Stromal cell of bone marrow (primary cell): ENCODE data around the gene DMD.

Experiments used
- DNase-seq: peaks from one replicate; pipeline ENCODE4 v3.0.0-alpha.2; 2012; ENCODE audit warnings: low read depth

DMD gene

DNA sequence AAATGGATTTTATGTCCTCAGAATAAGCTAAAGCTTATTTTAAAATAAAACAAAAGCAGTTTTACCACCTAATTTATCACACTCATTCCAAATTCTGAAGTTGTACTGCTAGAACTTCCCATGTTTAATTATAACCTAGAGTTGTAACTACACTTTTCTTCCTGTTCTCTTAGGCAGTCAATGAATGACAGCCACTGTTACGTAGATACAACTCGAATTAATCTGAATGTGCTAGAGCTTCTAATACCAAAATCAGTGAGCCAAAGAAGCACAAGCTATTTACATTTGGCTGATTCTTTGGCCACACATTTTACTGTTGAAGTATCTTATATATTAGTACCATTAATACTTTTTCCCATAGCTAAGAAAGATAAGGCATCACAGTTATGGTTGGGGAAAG, 2040.6 kb downstream of the DMD start:
- DNase-seq: no peak

DNA sequence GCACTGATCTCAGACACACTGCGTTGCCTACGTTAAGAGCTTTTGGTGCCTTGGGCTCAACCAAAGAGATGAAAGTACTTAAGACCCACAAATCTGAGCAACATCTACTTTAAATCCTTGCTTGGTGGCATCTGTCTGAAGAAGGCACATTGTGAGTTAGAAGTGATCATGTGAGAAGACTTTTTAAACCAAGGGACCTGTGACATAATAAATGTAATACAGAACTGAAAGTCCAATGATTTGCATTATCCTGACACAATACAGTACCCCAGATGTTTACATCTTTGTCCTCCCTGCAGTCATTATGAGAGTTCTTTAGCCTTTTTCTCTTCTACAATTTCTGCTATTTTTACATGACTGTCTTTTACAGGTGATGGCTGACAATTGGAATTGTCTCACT, 2042.8 kb downstream of the DMD start:
- DNase-seq: no peak

DNA sequence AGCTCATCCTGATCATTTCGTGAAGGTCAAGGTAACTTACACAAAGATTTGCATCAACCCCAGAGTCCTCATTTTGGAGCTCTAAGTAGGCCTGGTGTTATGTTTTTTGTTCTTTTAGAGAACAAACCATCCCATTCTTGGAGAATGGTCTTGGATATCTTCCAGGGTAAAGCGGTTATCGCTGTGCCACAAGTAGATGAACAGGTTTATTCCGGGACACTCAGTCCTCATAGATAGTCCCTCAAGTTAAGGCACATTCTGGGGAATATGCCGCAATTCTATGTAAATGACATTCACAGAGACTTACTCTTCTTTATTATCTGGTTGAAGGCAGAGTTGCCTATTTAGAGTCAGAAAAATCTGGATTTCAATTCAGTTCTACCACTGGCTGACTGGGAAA, 2044.5 kb downstream of the DMD start:
- no peak for DNase-seq

DNA sequence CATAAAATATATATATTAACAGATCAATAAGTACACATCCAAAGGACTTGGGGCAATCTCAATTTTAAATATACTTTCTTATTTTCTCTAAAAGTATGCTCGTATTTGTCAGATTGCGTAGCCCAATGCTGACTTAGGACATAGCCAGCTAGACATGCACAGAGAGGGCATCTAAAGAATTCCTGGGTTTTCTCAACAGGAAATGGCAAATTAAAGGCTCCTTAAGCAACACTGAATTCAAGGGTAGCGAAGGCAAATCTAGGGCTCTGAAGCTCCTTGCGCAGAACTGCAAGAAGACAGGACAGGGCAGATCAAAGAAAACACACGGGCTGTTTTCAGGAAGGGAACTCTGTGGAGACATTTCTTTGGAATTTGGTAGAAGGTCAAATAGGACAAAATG, 2044.9 kb downstream of the DMD start:
- DNase-seq: no peak

DNA sequence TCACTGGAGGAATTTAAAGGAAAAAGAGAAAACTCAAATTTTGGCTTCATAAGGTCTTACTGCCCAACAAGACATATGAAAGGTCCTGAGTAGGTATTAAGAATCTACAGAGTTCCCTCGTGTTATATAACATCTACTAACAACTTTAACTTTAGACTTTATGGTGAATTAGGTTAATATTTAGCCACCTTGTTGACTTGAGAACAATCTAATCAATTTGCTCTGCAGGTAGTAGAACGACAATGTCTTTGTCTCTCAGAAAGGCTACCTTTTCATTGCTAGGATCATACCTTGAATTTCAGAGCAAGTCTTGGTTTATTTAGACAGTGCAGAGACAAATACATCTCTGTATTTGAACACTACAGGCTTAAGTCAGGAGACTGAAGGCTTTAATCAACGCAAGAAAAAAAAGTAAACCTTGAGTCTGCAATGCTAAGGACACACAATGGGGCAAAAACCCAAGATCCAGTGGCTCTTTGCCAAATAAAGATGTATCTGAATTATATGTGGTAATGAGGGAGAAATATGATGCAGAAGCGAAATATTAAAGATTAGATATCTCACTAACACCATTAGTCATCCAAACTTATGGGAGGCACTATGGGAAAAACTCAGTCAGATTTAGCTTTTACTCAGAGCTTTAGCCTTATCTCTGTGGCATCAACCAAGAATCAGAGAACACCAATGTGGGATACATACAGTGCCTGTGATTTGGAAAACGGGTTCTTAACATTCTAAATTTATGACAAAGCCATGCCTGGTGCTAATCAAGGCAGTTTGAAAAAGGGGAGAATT, 2045.9 kb downstream of the DMD start:
- peak; percentile 0 for DNase-seq

DNA sequence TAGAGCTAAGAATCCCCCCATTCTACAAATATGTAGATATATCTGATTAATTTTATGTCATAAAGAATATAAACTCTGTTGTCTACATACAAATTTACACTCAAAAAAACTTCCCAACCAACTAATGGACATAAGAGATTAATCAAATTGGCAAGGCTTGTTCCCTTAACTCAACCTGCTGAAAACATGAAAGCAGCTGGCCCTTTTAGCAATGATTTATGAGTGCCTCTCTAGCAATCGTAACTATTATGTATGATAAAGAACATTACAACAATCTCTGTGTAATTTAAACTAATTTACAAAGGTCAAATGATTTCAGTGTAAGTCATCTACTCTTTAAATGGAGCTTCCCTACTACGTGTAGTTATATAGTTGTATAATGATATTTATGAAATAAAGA, 2056.4 kb downstream of the DMD start:
- DNase-seq: no peak

DNA sequence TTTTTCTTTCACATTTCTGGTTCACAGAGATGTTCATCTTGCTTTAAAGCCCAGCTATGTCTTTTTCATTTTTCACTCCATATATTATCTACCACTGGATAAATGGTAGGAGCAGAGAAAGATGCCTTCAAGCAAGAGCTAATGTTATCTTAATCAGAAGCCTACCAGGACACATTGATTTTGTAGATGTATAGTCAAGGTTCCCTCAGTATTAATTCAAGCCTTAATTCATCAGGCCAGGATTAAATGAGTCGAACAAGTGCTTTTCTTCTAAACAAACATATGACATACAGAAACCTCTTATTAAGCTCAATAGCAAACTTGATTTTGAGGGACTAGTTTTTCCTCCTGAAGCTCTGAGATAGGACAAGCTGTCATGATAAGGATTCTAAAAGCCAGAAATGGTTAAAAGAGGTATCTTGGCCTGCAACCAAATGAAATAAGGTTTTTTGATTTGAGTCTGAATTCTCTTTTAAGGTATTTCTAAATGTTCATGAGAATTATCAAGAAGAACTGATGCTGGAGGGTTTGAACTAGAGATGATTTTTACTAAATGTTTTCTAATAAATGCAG, 2057.8 kb downstream of the DMD start:
- no peak for DNase-seq

DNA sequence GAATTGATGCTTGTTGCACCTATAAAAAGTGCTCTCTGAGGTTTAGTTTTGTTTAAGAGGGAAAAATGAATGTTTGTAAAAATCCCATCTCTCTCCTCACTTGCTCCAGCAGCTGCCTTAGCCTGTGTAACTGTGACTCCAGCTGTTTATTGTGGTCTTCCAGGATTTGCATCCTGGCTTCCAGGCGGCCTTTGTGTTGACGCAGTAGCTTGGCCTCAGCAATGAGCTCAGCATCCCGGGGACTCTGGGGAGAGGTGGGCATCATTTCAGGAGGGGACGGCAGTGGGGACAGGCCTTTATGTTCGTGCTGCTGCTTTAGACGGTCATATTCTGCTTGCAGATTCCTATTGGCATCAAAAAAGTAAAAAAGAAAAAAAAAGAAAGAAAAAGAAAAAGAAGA, 2064.2 kb downstream of the DMD start:
- no peak for DNase-seq

DNA sequence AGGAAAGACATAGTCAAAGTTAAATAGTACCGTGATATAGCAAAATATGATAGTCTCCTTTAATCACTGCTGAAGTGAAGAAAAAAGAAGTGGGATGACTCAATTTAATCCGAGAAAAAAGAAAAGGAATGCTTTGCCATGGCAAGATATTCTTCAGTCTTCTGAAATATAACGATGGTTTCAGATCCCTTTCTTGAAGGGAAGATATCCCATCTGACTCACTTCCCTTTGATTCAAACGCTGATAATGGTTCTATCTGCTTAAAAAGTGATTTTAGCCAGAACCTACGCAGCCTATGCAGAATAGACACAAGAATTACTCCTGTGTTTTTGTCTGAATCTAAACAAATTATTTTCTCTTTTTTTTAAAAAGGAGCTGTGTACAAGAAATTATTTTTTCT, 2071.4 kb downstream of the DMD start:
- DNase-seq: no peak

DNA sequence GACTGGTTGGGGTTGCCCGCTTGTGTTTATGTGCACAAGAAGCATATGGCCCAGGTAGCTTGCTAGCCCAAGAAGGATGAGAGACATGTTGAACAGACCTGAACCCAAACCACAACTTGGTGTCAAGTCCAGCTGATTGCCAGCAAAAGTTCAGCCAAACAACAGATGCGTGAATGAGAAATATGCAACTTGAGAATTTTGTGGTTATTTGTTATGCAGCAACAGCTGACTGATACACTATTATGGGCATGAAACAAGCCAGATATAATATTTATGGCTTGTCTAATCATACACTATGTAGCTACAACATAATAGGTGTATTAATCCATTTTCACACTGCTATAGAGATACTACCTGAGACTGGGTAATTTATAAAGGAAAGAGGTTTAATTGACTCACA, 2073.2 kb downstream of the DMD start:
- DNase-seq: no peak

DNA sequence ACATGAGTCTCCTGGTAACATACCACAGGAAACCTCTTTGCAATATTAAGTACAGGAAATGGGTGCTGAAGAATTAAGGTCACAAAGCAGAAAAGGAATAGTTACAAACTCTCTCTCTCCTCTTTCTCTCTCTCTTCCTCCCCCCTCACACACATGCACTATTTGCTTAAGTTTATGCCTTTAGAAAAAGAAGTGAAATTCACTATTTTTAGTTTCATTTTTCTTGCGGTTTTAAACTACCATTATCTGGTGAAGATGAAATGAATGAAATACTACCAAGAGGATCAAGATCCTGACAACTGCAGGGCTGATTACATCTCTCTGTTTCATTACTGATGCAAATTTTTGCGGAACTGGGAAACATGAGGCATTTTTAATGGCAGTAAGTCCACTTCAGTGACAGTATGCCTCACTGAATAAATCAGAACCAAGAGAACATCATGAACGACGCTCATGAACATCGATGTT, 2075.2 kb downstream of the DMD start:
- no peak for DNase-seq

DNA sequence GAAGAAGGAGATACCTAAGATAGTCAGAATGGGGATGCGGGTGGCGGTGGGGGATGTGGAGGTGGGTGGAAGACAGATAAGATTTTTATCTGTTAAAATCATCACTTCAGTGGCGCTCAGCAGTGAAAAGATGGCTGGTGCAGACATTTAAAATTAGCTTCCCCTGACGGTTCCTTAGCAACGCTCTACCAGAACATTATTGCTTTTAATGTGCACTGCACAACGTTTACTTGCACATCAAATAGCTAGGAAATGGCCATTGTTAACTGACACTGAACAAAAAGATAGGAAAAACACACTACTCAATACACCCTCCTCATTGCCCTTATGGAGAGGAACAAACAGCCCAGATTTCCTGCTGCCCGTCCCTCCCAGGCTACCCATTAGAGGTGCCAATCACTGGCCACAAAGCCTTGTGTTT, 2078.5 kb downstream of the DMD start:
- DNase-seq: no peak

DNA sequence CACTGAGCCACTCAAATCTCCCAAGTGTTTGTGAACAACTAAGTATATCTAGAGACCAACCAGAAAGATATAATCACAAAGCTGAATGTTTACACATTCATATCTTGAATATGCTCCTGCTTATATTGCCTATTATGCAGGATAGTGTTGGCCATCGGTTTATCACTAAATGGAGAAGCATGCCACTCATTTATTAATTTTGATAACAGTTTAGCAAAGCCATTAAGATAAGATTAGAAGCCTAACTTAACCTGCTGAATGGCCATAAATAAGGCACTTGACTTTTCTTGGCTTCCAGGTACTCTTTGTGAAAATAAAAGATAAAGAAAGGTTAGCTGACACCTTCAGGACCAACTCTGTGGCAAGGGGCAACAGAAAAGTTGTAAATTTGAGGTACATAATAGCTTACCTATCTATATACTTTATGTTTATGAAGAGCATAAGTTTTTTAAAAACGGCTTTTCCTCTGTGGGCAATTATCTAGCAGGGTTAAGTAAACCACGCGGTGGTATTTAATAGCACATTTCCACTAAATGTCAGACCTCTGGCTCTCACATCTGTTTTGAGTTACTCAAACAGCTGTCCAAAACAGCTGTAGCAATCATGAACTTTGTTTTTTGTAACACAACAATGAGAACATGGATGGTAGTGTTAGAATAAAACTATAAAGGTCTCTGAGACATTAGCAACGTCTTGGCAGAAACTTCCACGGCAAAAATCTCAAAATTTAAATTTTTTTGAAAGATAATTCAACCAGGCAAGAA, 2080.7 kb downstream of the DMD start:
- DNase-seq: peak; percentile 2

DNA sequence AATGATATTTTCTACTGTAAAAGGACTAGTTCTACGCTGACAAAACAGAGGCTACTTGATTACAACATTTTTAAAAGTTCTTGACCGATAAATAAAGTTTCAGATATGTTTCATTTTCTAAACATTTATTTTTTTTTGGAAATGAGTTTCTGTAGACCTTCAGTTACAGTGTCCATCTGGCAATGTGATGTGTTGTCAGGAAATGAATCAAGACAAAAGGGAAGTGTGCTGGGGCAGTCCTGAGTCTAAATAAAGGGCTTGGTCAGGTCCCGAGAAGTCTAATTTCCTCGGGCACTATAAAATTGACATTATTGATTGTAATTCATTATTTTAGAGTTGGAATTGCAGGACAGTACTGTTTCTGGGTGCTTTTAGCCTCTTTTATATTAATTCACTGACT, 2082.5 kb downstream of the DMD start:
- DNase-seq: no peak

DNA sequence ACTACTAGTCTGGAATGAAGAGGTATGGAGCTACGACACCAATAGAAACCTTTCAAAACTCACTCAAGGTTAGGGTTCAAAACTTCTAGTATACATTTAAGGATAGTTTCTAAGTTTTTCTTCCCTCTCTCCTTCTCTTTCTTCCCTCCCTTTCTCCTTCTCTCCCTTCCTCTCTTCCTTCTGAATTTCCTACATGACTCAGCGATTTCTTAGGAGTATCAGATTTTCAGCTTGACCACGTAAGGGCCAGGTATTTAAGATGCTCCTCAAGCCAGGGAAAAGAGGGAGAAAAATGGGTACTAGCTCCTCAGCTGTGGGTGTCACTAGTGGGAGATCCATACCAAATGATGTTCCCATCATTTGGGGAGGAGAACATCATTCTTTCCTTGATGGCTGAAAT, 2083.6 kb downstream of the DMD start:
- DNase-seq: no peak

DNA sequence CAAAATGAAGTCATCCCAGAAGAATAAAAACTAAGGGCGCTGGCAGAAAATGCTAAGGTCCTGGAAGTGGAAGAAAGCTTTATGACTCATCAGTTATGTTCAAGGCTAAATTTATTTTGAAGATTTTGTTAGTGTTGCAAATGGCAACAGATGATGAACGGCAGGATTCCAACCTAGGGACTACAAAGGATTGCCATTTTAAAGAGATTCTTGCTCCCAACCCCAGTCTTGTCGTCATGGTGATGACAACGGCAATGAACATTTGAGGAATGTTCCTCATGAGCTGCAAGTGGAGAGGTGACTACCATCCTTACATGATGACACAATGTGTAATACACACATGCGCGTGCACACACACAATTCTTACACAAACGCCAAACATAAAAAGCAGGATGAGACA, 2085.1 kb downstream of the DMD start:
- peak; percentile 3 for DNase-seq

DNA sequence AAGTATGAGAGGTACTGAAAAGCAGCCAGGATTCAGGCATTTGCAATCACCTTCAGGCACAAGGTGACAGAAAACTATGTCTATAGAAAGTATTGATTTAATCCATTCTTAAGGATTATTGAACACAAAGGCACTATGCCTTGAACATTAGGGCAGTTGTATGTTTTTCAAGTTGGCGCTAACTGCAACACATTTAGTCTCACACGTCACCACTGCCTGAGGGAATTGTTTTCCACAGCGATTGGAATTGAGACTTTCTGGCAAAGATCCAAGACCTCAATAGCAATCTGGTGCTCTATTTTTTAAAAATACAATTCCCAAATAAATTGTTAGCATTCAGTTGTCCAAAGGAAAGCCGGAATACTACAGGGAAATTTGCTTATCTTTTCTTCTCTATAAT, 2086.8 kb downstream of the DMD start:
- DNase-seq: no peak

DNA sequence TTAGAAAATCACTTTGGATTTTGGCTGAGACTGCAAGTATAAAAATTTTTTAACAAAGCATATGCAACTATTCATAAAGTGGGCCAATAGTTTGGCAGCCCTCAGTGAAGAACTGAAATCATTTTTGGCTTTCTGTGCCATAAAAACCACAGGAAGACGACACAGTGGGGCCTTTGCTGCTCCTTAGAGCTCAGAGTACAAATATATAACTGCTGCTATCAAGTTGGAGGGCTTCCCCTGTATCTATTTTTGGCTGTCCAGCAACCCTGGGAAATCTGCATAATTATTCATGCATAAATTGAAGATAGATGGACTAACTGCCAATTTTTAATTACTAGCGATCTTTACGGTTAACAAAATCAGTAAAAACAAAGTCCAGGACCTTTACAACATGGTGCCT, 2088.0 kb downstream of the DMD start:
- DNase-seq: no peak

DNA sequence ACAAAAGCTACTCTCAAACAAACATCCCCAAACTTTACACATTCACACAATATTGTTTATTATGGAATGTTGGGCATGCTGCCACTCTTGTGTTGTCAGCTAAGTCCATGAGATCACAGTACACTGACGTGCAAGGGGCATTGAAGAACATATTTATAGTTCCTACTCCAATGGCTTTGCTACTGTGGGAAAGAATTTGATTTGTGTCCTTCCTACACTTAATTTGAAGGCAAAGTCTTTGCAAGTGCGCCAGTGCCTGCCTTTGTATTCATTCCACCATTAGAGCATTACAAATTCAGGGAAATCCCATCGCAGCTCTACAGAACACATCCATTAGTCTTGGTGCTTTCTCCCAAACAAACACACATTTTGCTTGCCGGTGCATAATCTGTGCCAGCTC, 2094.1 kb downstream of the DMD start:
- no peak for DNase-seq

DNA sequence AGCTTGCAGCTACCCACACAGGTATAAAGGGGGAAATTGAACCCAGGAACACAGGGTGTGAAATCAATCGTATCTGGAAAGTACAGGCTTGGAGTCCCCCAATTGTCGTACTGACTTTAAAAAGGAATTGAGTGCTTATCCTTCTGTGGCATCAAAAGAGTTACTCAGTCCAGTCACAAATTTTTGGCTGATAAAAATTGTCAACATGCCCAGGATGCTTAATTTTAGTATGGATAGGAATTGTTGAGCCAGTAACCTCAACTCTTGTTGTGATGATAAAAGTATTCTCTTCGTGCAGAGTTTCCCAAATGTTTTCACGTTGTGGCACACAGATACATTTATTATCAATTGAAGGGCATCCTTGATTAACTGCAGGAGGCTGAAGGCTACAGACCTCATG, 2096.0 kb downstream of the DMD start:
- no peak for DNase-seq

DNA sequence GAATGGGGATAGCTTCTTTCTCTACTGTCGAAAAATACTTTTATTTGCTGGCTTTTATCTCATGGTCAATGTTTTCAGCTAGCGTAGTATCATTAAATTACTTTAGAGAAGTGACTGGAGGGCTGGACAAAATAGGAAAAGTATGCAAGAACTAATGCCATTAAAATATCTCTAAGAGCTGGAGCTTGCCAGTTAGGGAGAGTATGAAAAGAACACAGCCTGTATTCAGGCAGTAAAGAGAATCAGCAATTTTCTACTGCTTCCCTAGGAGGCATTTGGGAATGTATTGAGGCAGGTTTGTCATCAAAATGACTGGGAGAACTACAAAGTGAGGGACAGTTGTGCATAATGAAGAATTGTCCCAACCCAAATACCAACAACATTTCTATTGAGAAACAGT, 2096.5 kb downstream of the DMD start:
- DNase-seq: no peak

DNA sequence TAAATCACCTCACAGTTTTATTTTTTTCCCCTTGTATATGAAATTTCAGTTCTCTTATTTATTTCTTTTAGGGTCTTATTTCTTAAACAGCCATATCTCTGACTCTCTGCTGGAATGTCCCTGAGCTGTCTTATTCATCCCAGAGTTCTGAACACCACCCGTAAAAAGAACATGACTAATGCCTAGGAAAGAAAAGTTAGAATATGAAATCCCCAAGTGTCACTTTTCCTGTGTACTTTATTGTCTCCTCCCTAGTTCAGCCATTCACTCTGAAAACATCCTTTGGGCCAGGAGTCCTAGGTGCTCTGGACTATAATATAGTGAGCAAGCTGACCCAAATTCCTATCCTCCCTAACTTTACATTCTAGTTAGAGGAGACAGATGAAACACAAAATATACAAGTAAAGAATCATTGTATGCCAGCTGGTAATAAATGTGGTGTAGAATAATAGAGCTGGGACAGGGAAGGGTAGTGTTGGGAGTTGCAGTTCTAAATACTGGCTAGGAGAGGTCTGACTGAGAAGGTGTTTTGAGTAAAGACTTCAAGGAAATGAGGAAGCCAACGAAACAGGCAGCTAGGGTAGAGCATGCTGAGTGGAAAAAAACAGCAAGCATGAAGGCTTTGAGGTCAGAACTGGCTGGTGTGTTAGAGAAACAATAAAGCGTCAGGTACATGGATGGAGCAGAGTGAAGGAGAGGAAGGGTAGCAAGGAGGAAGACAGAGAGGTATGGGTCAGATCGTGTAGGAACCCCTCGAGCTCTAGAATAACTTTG, 2098.9 kb downstream of the DMD start:
- no peak for DNase-seq

DNA sequence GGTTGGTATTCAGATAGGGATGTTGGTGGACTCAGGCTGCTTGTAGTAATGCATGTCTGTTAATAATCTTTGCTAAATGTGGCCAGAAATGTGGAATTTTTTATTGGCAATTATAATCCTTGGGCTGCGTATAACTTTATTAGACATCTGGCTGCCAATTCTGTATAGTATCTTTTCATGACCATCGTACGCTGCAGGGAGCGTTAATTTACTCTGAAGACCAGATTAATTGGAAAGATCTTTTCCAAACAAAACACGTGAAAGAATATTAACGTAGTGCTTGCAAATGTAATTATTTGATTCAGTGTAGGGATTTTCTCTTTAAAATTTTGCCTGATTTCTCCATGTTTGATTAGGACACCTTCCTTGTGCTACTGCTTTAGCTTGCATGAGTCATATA, 2100.7 kb downstream of the DMD start:
- DNase-seq: no peak
